CD14-positive monocyte (primary cell): ENCODE data around the gene CDH23. TPM values are rescaled to one million over a fixed set of nuclear protein-coding genes. Genes with fewer than 3 reads are reported as not detected.

ENCODE experiments used
- DNase-seq, 3 donors: peaks; one replicate each; pipeline ENCODE4 v3.0.0-alpha.2; 2011 to 2022
- H2AFZ ChIP-seq: 2 replicates; pipeline ENCODE4 v1.6.0; 2012; ENCODE audit warnings: mild to moderate bottlenecking, low read depth, low read length, inconsistent platforms; ENCODE audit not compliant: insufficient read depth, poor library complexity, severe bottlenecking
- H3K27ac ChIP-seq, 2 donors: 1 replicate in 1 of 2; 2 replicates in 1 of 2; pipeline ENCODE4 v1.5.1; 2012 to 2013; ENCODE audit warnings: low read length in 2 of 2, control low read depth in 1 of 2, inconsistent platforms in 1 of 2, low read depth in 1 of 2, mild to moderate bottlenecking in 1 of 2
- H3K27me3 ChIP-seq, 2 donors: one replicate each; pipeline versions ENCODE4 v1.6.0 to v1.6.1; 2011 to 2013; ENCODE audit warnings: low read length in 2 of 2; ENCODE audit not compliant: control insufficient read depth in 2 of 2, insufficient read depth in 2 of 2
- H3K36me3 ChIP-seq, 2 donors: replicated peaks in 1 of 2; 1 replicate in 1 of 2; 2 replicates in 1 of 2; pipeline versions ENCODE4 v1.5.1 to v1.6.1; 2012 to 2013; ENCODE audit warnings: low read length in 2 of 2, control low read depth in 1 of 2, inconsistent platforms in 1 of 2, mild to moderate bottlenecking in 1 of 2; ENCODE audit not compliant: insufficient read depth in 2 of 2, control insufficient read depth in 1 of 2
- H3K4me1 ChIP-seq, 2 donors: 1 replicate in 1 of 2; 2 replicates in 1 of 2; pipeline versions ENCODE4 v1.5.1 to v1.6.1; 2012 to 2013; ENCODE audit warnings: low read length in 2 of 2, control low read depth in 1 of 2, inconsistent platforms in 1 of 2, mild to moderate bottlenecking in 1 of 2, moderate library complexity in 1 of 2; ENCODE audit not compliant: insufficient read depth in 2 of 2, control insufficient read depth in 1 of 2
- H3K4me2 ChIP-seq: replicated peaks from 2 replicates; pipeline ENCODE3; 2012; ENCODE audit warnings: low read length, moderate library complexity, mild to moderate bottlenecking; ENCODE audit not compliant: poor library complexity, severe bottlenecking; ENCODE audit errors: extremely low read depth
- H3K4me3 ChIP-seq, 3 experiments: fragments of 200-600 bp in 1 of 3; sonication (generic) in 1 of 3; replicated peaks in 1 of 3; 1 replicate in 2 of 3; 2 replicates in 1 of 3; pipeline ENCODE4 v1.5.1; 2011 to 2013; ENCODE audit warnings: low read length in 3 of 3, mild to moderate bottlenecking in 3 of 3, control low read depth in 2 of 3, low read depth in 2 of 3, inconsistent platforms in 1 of 3, moderate library complexity in 1 of 3
- H3K79me2 ChIP-seq: 2 replicates; pipeline ENCODE4 v1.6.0; 2012; ENCODE audit warnings: mild to moderate bottlenecking, control low read depth, inconsistent platforms, low read length, moderate library complexity; ENCODE audit not compliant: insufficient read depth
- H3K9ac ChIP-seq: 2 replicates; pipeline ENCODE4 v1.6.0; 2017; ENCODE audit warnings: low read length, mild to moderate bottlenecking; ENCODE audit not compliant: insufficient read depth, poor library complexity, severe bottlenecking
- H3K9me3 ChIP-seq, 2 donors: replicated peaks in 1 of 2; 1 replicate in 1 of 2; 2 replicates in 1 of 2; pipeline versions ENCODE4 v1.5.1 to v1.6.1; 2012 to 2013; ENCODE audit warnings: low read length in 2 of 2, control low read depth in 1 of 2; ENCODE audit not compliant: control insufficient read depth in 1 of 2, insufficient read depth in 1 of 2
- H4K20me1 ChIP-seq: 2 replicates; pipeline ENCODE4 v1.6.0; 2012; ENCODE audit warnings: mild to moderate bottlenecking, low read length, control low read depth, moderate library complexity; ENCODE audit not compliant: insufficient read depth
- H3K27ac Mint-ChIP-seq, 7 donors: one replicate each; pipeline ENCODE4 v1.8.0; 2020; ENCODE audit warnings: mild to moderate bottlenecking in 7 of 7, mixed read lengths in 7 of 7, moderate library complexity in 6 of 7, inconsistent platforms in 2 of 7
- H3K27me3 Mint-ChIP-seq, 3 donors: one replicate each; pipeline ENCODE4 v1.8.0; 2021 to 2022; ENCODE audit warnings: low read depth in 3 of 3, mild to moderate bottlenecking in 3 of 3, mixed read lengths in 3 of 3, moderate library complexity in 3 of 3, inconsistent platforms in 1 of 3
- H3K36me3 Mint-ChIP-seq, 2 donors: one replicate each; pipeline ENCODE4 v1.8.0; 2020; ENCODE audit warnings: mixed read lengths in 2 of 2, inconsistent platforms in 1 of 2, mild to moderate bottlenecking in 1 of 2
- H3K4me1 Mint-ChIP-seq: one replicate; pipeline ENCODE4 v1.8.0; 2020; ENCODE audit warnings: mild to moderate bottlenecking, mixed read lengths
- H3K4me3 Mint-ChIP-seq, 2 donors: one replicate each; pipeline ENCODE4 v1.8.0; 2020; ENCODE audit warnings: mild to moderate bottlenecking in 2 of 2, mixed read lengths in 2 of 2, moderate library complexity in 1 of 2
- H3K9me3 Mint-ChIP-seq, 7 donors: one replicate each; pipeline ENCODE4 v1.8.0; 2020 to 2022; ENCODE audit warnings: mixed read lengths in 7 of 7, mild to moderate bottlenecking in 6 of 7, moderate library complexity in 6 of 7, inconsistent platforms in 2 of 7
- WGBS: methylation state at CpG from one replicate; pipeline ENCODE4 v1.1.5; 2013; ENCODE audit warnings: missing lambda C conversion rate; ENCODE audit not compliant: insufficient coverage; 5-methylcytosine and 5-hydroxymethylcytosine counted together
- intact Hi-C, 2 donors: fragments of 100-400 bp; cut with micrococcal nuclease; formaldehyde crosslinking; loops; one replicate each; pipeline versions ENCODE4 v1.15.0 to v1.15.1; 2023
- polyA plus RNA-seq, 3 donors: library from polyadenylated mRNA; depleted of rRNA in 1 of 3; unstranded in 2 of 3; stranded (reverse) in 1 of 3; fragments of 300-500 nt in 2 of 3; fragments of >200 nt in 1 of 3; fragmentation: Illumina TruSeq in 2 of 3; gene quantifications; 1 replicate in 2 of 3; 2 replicates in 1 of 3; pipeline ENCODE4 v1.2.3, GENCODE V29; 2012 to 2021
- TF ChIP-seq, protein P1 (sequence below): fragments of 200-600 bp; IDR thresholded peaks from one replicate; pipeline ENCODE4 v1.8.0; 2022; ENCODE audit warnings: antibody characterized with exemption, mild to moderate bottlenecking

CDH23 gene
- polyA plus RNA-seq, 3 donors, result 8.2 to 36.2 (median 10.5) TPM

DNA sequence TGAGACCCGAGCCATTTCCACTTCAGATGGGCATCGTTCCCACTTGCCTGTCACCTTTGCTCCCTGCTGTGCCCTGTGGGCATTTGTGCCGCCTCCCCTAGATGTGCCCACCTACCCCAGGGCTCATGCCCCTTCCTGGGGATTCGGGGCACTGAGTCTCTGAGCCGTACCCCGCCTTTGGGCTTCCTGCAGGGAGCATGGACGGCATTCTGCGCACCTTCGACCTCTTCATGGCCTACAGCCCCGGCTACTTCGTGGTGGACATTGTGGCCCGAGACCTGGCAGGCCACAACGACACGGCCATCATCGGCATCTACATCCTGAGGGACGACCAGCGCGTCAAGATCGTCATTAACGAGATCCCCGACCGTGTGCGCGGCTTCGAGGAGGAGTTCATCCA is 412.9 kb downstream of the CDH23 start:
- Histone ChIP-seq H3K36me3 (peaks cover 32 to 43% of the 10 kb centered on the region in 2 donors), H3K27ac (no peak overlapping the region), H3K9me3 (no peaks in the 10 kb centered on the region), H4K20me1 (peaks cover 56% of the 10 kb centered on the region), H3K79me2 (peaks cover 4% of the 10 kb centered on the region), H3K4me3 (no peak overlapping the region), H2AFZ (no peak overlapping the region), H3K27me3 (no peaks in the 10 kb centered on the region), H3K9ac (no peak overlapping the region), H3K4me2 (no peak overlapping the region), H3K4me1 (peaks cover 51 to 78% of the 10 kb centered on the region in 2 donors)
- Mint-ChIP-seq H3K27me3 (peaks cover 0 to 4% (median 0%) of the 10 kb centered on the region in 3 donors), H3K27ac (peak overlapping the region in 1 of 7 donors; percentile 37), H3K9me3 (peaks cover 0 to 4% (median 0%) of the 10 kb centered on the region in 7 donors), H3K36me3 (peaks cover 49 to 57% of the 10 kb centered on the region in 2 donors), H3K4me3 (no peak overlapping the region), H3K4me1 (peaks cover 63% of the 10 kb centered on the region)
- intact Hi-C loops, result loop anchor here (5.0 to 10.0 kb wide), 3 partner anchors 37 to 495 kb away; partner anchors contain the start of genes SLC29A3 (in 1 of the 2) and VSIR (in 1 of the 2)
- DNase-seq, result no peak
- TF ChIP-seq, protein P1, sequence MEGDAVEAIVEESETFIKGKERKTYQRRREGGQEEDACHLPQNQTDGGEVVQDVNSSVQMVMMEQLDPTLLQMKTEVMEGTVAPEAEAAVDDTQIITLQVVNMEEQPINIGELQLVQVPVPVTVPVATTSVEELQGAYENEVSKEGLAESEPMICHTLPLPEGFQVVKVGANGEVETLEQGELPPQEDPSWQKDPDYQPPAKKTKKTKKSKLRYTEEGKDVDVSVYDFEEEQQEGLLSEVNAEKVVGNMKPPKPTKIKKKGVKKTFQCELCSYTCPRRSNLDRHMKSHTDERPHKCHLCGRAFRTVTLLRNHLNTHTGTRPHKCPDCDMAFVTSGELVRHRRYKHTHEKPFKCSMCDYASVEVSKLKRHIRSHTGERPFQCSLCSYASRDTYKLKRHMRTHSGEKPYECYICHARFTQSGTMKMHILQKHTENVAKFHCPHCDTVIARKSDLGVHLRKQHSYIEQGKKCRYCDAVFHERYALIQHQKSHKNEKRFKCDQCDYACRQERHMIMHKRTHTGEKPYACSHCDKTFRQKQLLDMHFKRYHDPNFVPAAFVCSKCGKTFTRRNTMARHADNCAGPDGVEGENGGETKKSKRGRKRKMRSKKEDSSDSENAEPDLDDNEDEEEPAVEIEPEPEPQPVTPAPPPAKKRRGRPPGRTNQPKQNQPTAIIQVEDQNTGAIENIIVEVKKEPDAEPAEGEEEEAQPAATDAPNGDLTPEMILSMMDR, result no peak
- 96% methylated on average over 18 of the region's 25 CpGs for WGBS

- Mint-ChIP-seq H3K27ac (peak overlapping the region in 3 of 7 donors; percentile 35 to 41 (median 38)), H3K9me3 (peaks cover 0 to 4% (median 0%) of the 10 kb centered on the region in 7 donors), H3K27me3 (peaks cover 0 to 4% (median 0%) of the 10 kb centered on the region in 3 donors), H3K4me3 (no peak overlapping the region), H3K4me1 (peaks cover 63% of the 10 kb centered on the region), H3K36me3 (peaks cover 54 to 63% of the 10 kb centered on the region in 2 donors)
- H4K20me1 ChIP-seq, result peaks cover 62% of the 10 kb centered on the region
- no peak overlapping the region for H2AFZ ChIP-seq
- H3K27ac ChIP-seq, result no peak overlapping the region
- DNase-seq, result no peak
- H3K9ac ChIP-seq, result no peak overlapping the region
- intact Hi-C loops, result loop anchor here (5.0 to 10.0 kb wide), 2 partner anchors 83 to 495 kb away; partner anchors contain the start of gene SLC29A3 (in 1 of the 2)
- 80% methylated on average over 10 of the region's 13 CpGs for WGBS
- no peak overlapping the region for H3K4me2 ChIP-seq
- H3K79me2 ChIP-seq, result peaks cover 10% of the 10 kb centered on the region
- no peaks in the 10 kb centered on the region for H3K9me3 ChIP-seq
- peaks cover 38 to 49% of the 10 kb centered on the region in 2 donors for H3K36me3 ChIP-seq
- TF ChIP-seq, protein P1, result no peak
- H3K4me3 ChIP-seq, result no peak overlapping the region
- no peaks in the 10 kb centered on the region for H3K27me3 ChIP-seq
- peaks cover 51 to 78% of the 10 kb centered on the region in 2 donors for H3K4me1 ChIP-seq
These were observed 413.5 kb downstream of the CDH23 start for GRCh38 chr10:71810048-71810750.
